ENCODE data around the gene GPR101.

GRCh38 chrX:137031039-137031438 lies 2.8 kb downstream of the GPR101 start:
- TF ChIP-seq CTCF (IDR thresholded peaks at IDR 0.05) (no peak), POLR2A (IDR thresholded peaks at IDR 0.05) (no peak), EP300 (IDR thresholded peaks at IDR 0.05) (no peak), POLR2AphosphoS5 (IDR thresholded peaks at IDR 0.05) (no peak)

All from gastroesophageal sphincter (tissue), 3 donors.